HG03378 (cell line): ENCODE data around the gene DNAAF5.
"Not testable (repeated sequence)": the region's sequence is repeated elsewhere in the genome, so short reads cannot be mapped to it uniquely, and the experiment has no call there.

Experiments used
- ATAC-seq: cut with Tn5 transposase; IDR thresholded peaks from one replicate; pipeline ENCODE4 v1.9.1; 2021; ENCODE audit warnings: mild to moderate bottlenecking, moderate library complexity; ENCODE audit not compliant: unreplicated experiment

Gene DNAAF5

GRCh38 chr7:729140-730000 is 2.9 kb downstream of the DNAAF5 start:
- ATAC-seq: no peak

GRCh38 chr7:730501-731439 is 4.3 kb downstream of the DNAAF5 start:
- no peak for ATAC-seq

GRCh38 chr7:731440-732085 is 5.1 kb downstream of the DNAAF5 start:
- no peak for ATAC-seq

- ATAC-seq: no peak
Measured at GRCh38 chr7:732094-732541, 5.6 kb downstream of the DNAAF5 start.

- no peak for ATAC-seq
Measured at GRCh38 chr7:732556-732955, 6.1 kb downstream of the DNAAF5 start.

- no peak for ATAC-seq
Measured at GRCh38 chr7:734214-734613, 7.7 kb downstream of the DNAAF5 start.

GRCh38 chr7:734808-735207 is 8.3 kb downstream of the DNAAF5 start:
- no peak for ATAC-seq

- ATAC-seq: no peak
Measured at GRCh38 chr7:738241-738640, 11.7 kb downstream of the DNAAF5 start.

- no peak for ATAC-seq
Measured at GRCh38 chr7:738723-739454, 12.4 kb downstream of the DNAAF5 start.

GRCh38 chr7:739455-739982 is 13.0 kb downstream of the DNAAF5 start:
- no peak for ATAC-seq

GRCh38 chr7:739983-740942 is 13.8 kb downstream of the DNAAF5 start:
- ATAC-seq: no peak

GRCh38 chr7:741191-741671 is 14.7 kb downstream of the DNAAF5 start:
- ATAC-seq: no peak

GRCh38 chr7:741850-742249 is 15.4 kb downstream of the DNAAF5 start:
- no peak for ATAC-seq

GRCh38 chr7:742791-743190 is 16.3 kb downstream of the DNAAF5 start:
- no peak for ATAC-seq

GRCh38 chr7:743341-744127 is 17.0 kb downstream of the DNAAF5 start:
- ATAC-seq: not testable (repeated sequence)

GRCh38 chr7:744128-744520 is 17.6 kb downstream of the DNAAF5 start:
- ATAC-seq: not testable (repeated sequence)

- ATAC-seq: no peak
Measured at GRCh38 chr7:744854-745430, 18.4 kb downstream of the DNAAF5 start.
